Vagina (tissue), 2 donors: ENCODE measurements around the gene SLC9A5.

ENCODE experiments used
- POLR2A ChIP-seq, 2 donors: fragments of 450-650 bp; IDR thresholded peaks; one replicate each; pipeline ENCODE4 v1.6.1; 2017; ENCODE audit warnings: antibody characterized with exemption in 2 of 2, mild to moderate bottlenecking in 2 of 2, moderate library complexity in 2 of 2
- POLR2AphosphoS5 ChIP-seq, 2 donors: sonication (generic); formaldehyde crosslinking; IDR thresholded peaks; one replicate each; pipeline ENCODE4 v1.9.0; 2017; ENCODE audit warnings: antibody characterized with exemption in 2 of 2, mild to moderate bottlenecking in 2 of 2, low read depth in 1 of 2; ENCODE audit not compliant: insufficient read depth in 1 of 2
- TF ChIP-seq, protein P1 (sequence below), 3 experiments: fragments of 450-650 bp in 2 of 3; fragments of 200-600 bp in 1 of 3; sonication (generic) in 1 of 3; IDR thresholded peaks; one replicate each; pipeline ENCODE4 v1.5.1; 2017 to 2019; ENCODE audit warnings: antibody characterized with exemption in 3 of 3, mild to moderate bottlenecking in 2 of 3, moderate library complexity in 2 of 3

DNA sequence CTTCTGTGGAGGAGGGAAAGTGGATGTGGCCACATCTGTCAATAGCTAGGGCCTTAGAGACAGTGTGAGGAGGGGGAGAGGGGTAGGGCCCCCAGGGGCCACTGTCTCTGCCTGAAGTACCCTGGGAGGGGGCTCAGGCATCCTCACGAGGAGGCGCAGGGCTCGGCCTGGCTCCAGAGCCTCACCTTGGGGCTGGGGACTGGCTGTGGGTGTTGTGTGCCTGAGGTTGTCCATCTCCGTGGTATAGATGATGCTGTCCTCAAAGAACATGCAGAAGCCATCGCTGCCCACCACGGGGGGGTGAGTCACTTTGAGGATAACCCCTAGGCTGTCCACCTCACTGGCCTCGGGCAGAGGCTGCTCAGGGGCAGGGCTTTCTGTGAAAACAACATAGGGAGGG, 42.7 kb downstream of the SLC9A5 start:
- TF ChIP-seq, protein P1, sequence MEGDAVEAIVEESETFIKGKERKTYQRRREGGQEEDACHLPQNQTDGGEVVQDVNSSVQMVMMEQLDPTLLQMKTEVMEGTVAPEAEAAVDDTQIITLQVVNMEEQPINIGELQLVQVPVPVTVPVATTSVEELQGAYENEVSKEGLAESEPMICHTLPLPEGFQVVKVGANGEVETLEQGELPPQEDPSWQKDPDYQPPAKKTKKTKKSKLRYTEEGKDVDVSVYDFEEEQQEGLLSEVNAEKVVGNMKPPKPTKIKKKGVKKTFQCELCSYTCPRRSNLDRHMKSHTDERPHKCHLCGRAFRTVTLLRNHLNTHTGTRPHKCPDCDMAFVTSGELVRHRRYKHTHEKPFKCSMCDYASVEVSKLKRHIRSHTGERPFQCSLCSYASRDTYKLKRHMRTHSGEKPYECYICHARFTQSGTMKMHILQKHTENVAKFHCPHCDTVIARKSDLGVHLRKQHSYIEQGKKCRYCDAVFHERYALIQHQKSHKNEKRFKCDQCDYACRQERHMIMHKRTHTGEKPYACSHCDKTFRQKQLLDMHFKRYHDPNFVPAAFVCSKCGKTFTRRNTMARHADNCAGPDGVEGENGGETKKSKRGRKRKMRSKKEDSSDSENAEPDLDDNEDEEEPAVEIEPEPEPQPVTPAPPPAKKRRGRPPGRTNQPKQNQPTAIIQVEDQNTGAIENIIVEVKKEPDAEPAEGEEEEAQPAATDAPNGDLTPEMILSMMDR (IDR thresholded peaks at IDR 0.05), result no peak
- TF ChIP-seq POLR2A (IDR thresholded peaks at IDR 0.05) (no peak), POLR2AphosphoS5 (IDR thresholded peaks at IDR 0.05; ENCODE audit: insufficient read depth in 1 of 2, low read depth in 1 of 2) (no peak)
